Measurements from ENCODE around the gene NHSL1. TPM values are rescaled to one million over a fixed set of nuclear protein-coding genes. Genes with fewer than 3 reads are reported as not detected.

Gene NHSL1
- total RNA-seq, 1 experiment from 2014 or later, result 32.1 TPM

- CTCF ChIA-PET, result interaction anchor here (0.5 to 13.7 kb wide), 10 partner anchors 9 to 814 kb away, joined by 3 to 127 read pairs (median 4); no protein-coding TSS in a partner anchor
- Mint-ChIP-seq H3K4me1 (ENCODE audit: insufficient read depth, unreplicated experiment) (peaks cover 10% of the 10 kb centered on the region), H3K9me3 (ENCODE audit: unreplicated experiment) (no peaks in the 10 kb centered on the region), H3K4me3 (ENCODE audit: unreplicated experiment) (no peak overlapping the region), H3K27me3 (ENCODE audit: insufficient read depth, unreplicated experiment) (no peaks in the 10 kb centered on the region), H3K27ac (ENCODE audit: low read depth, unreplicated experiment) (no peak overlapping the region), H3K36me3 (ENCODE audit: insufficient read depth, unreplicated experiment) (no peaks in the 10 kb centered on the region)
- no TSS peak for BruUV-seq (replicated peaks)
- POLR2A ChIA-PET, result interaction anchor here (0.6 to 0.7 kb wide), 2 partner anchors 12 to 212 kb away, joined by 3 read pairs; no protein-coding TSS in a partner anchor
- no peak for TF ChIP-seq CTCF (IDR thresholded peaks at IDR 0.05; ENCODE audit: unreplicated experiment)
- peak; percentile 45 for DNase-seq (ENCODE audit: unreplicated experiment)
- intact Hi-C loops (cut with micrococcal nuclease), result loop anchor here (5.0 kb wide), 1 partner anchor 839 kb away; no protein-coding TSS in a partner anchor
These were observed 24.3 kb upstream of the NHSL1 start for GRCh38 chr6:138523347-138524210.

DNA sequence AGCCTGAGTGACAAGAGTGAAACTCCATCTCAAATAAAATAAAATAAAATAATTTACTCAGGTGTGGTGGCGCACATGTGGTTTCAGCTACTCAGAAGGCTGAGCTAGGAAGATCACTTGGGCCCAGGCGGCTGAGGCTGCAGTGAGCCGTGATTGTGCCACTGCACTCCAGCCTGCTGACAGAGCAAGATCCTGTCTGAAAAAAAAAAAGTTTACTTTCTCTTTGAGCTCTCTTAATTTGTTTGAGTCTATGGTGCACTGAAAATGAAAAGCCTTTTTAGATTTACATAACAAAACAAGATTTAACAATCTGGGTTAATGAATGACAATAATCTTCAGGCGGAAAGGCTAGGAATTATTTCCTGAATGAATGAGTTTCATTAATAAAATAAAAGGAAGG lies 23.3 kb upstream of the NHSL1 start:
- intact Hi-C loops (cut with micrococcal nuclease), result loop anchor here (5.0 kb wide), 1 partner anchor 840 kb away; no protein-coding TSS in a partner anchor
- H3K27me3 Mint-ChIP-seq (ENCODE audit: insufficient read depth, unreplicated experiment), result no peaks in the 10 kb centered on the region
- H3K4me1 Mint-ChIP-seq (ENCODE audit: insufficient read depth, unreplicated experiment), result peaks cover 5% of the 10 kb centered on the region
- BruUV-seq (replicated peaks), result no TSS peak
- no peak for DNase-seq (ENCODE audit: unreplicated experiment)
- no peaks in the 10 kb centered on the region for H3K36me3 Mint-ChIP-seq (ENCODE audit: insufficient read depth, unreplicated experiment)
- no peak overlapping the region for H3K27ac Mint-ChIP-seq (ENCODE audit: low read depth, unreplicated experiment)
- no peak for TF ChIP-seq CTCF (IDR thresholded peaks at IDR 0.05; ENCODE audit: unreplicated experiment)
- ChIA-PET CTCF (interaction anchor here (0.6 to 13.7 kb wide), 4 partner anchors 13 to 128 kb away, joined by 3 to 127 read pairs (median 6); no protein-coding TSS in a partner anchor), POLR2A (interaction anchor here (0.7 kb wide), 1 partner anchor 36 kb away, joined by 3 read pairs; no protein-coding TSS in a partner anchor)
- no peak overlapping the region for H3K4me3 Mint-ChIP-seq (ENCODE audit: unreplicated experiment)
- no peaks in the 10 kb centered on the region for H3K9me3 Mint-ChIP-seq (ENCODE audit: unreplicated experiment)

GRCh38 chr6:138521790-138522189 lies 22.5 kb upstream of the NHSL1 start:
- no peak for DNase-seq (ENCODE audit: unreplicated experiment)
- peaks cover 5% of the 10 kb centered on the region for H3K4me1 Mint-ChIP-seq (ENCODE audit: insufficient read depth, unreplicated experiment)
- ChIA-PET POLR2A (interaction anchor here (0.9 to 1.3 kb wide), 3 partner anchors 21 to 96 kb away, joined by 3 to 7 read pairs (median 3); no protein-coding TSS in a partner anchor), CTCF (interaction anchor here (0.9 to 13.7 kb wide), 5 partner anchors 13 to 94 kb away, joined by 3 to 127 read pairs (median 7); no protein-coding TSS in a partner anchor)
- H3K4me3 Mint-ChIP-seq (ENCODE audit: unreplicated experiment), result no peak overlapping the region
- no TSS peak for BruUV-seq (replicated peaks)
- H3K27me3 Mint-ChIP-seq (ENCODE audit: insufficient read depth, unreplicated experiment), result no peaks in the 10 kb centered on the region
- no peaks in the 10 kb centered on the region for H3K36me3 Mint-ChIP-seq (ENCODE audit: insufficient read depth, unreplicated experiment)
- no peaks in the 10 kb centered on the region for H3K9me3 Mint-ChIP-seq (ENCODE audit: unreplicated experiment)
- intact Hi-C loops (cut with micrococcal nuclease), result loop anchor here (5.0 kb wide), 1 partner anchor 841 kb away; no protein-coding TSS in a partner anchor
- peak overlapping the region; percentile 8 for H3K27ac Mint-ChIP-seq (ENCODE audit: low read depth, unreplicated experiment)
- no peak for TF ChIP-seq CTCF (IDR thresholded peaks at IDR 0.05; ENCODE audit: unreplicated experiment)

DNA sequence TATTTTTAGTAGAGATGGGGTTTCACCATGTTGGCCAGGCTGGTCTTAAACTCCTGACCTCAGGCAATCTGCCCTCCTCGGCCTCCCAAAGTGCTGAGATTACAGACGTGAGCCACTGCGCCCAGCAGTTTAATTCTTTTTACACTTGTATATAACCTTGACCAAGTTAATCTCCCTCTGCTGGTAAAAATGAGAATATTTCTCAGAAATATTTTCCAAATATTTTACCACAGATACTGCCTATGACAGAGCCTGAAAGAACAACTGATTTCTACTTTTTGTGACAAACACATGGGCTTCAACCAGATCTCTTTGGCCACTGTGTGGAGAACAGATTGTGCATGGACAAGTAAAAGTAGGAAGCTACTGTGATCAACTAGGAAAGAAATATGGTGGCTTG lies 21.2 kb upstream of the NHSL1 start:
- intact Hi-C loops (cut with micrococcal nuclease), result loop anchor here (5.0 kb wide), 1 partner anchor 842 kb away; no protein-coding TSS in a partner anchor
- Mint-ChIP-seq H3K9me3 (ENCODE audit: unreplicated experiment) (no peaks in the 10 kb centered on the region), H3K4me1 (ENCODE audit: insufficient read depth, unreplicated experiment) (peaks cover 8% of the 10 kb centered on the region), H3K36me3 (ENCODE audit: insufficient read depth, unreplicated experiment) (peaks cover 4% of the 10 kb centered on the region), H3K27ac (ENCODE audit: low read depth, unreplicated experiment) (no peak overlapping the region), H3K27me3 (ENCODE audit: insufficient read depth, unreplicated experiment) (no peaks in the 10 kb centered on the region), H3K4me3 (ENCODE audit: unreplicated experiment) (no peak overlapping the region)
- DNase-seq (ENCODE audit: unreplicated experiment), result peak; percentile 13
- CTCF ChIA-PET, result interaction anchor here (0.7 to 13.7 kb wide), 28 partner anchors 9 to 698 kb away, joined by 3 to 127 read pairs (median 3); no protein-coding TSS in a partner anchor
- POLR2A ChIA-PET, result interaction anchor here (0.9 to 1.3 kb wide), 3 partner anchors 65 to 95 kb away, joined by 3 to 7 read pairs (median 3); no protein-coding TSS in a partner anchor
- TF ChIP-seq CTCF (IDR thresholded peaks at IDR 0.05; ENCODE audit: unreplicated experiment), result peak; percentile 34
- no TSS peak for BruUV-seq (replicated peaks)
